ENCODE data around the gene CRELD2.

CRELD2 gene

GRCh38 chr22:49910229-49911155, 7.9 kb upstream of the CRELD2 start:
- intact Hi-C loops (cut with DNase I): no loop called here
- DNase-seq: peak in 3 of 10 donors; percentile 51 to 76 (median 71)

- DNase-seq: peak in 3 of 10 donors; percentile 50 to 64 (median 54)
- intact Hi-C loops (cut with DNase I): no loop called here
Measured at GRCh38 chr22:49911881-49912625, 6.4 kb upstream of the CRELD2 start.

- intact Hi-C loops (cut with DNase I): no loop called here
- peak in 3 of 10 donors; percentile 29 to 72 (median 70) for DNase-seq
Measured at GRCh38 chr22:49913026-49913425, 5.4 kb upstream of the CRELD2 start.

- intact Hi-C loops (cut with DNase I): no loop called here
- peak in 2 of 10 donors; percentile 11 to 63 for DNase-seq
Measured at GRCh38 chr22:49913446-49913845, 5.0 kb upstream of the CRELD2 start.

GRCh38 chr22:49914256-49914655, 4.2 kb upstream of the CRELD2 start:
- peak in 2 of 10 donors; percentile 65 to 75 for DNase-seq
- intact Hi-C loops (cut with DNase I): no loop called here

- DNase-seq: no peak
- intact Hi-C loops (cut with DNase I): no loop called here
Measured at GRCh38 chr22:49915610-49916009, 2.8 kb upstream of the CRELD2 start.

- DNase-seq: no peak
- intact Hi-C loops (cut with DNase I): no loop called here
Measured at GRCh38 chr22:49916831-49917230, 1.6 kb upstream of the CRELD2 start.

GRCh38 chr22:49918911-49919881, 762 bp downstream of the CRELD2 start:
- intact Hi-C loops (cut with DNase I): loop anchor here (2.0 kb wide), 1 partner anchor 66 kb away; the partner anchor contains the start of gene ZBED4
- no peak for DNase-seq

GRCh38 chr22:49920859-49921258, 2.4 kb downstream of the CRELD2 start:
- DNase-seq: no peak
- intact Hi-C loops (cut with DNase I): loop anchor here (10.0 kb wide), 1 partner anchor 284 kb away; the partner anchor contains the start of gene SELENOO

GRCh38 chr22:49921508-49922278, 3.3 kb downstream of the CRELD2 start:
- intact Hi-C loops (cut with DNase I): loop anchor here (10.0 kb wide), 1 partner anchor 283 kb away; the partner anchor contains the start of gene SELENOO
- no peak for DNase-seq

- no peak for DNase-seq
- intact Hi-C loops (cut with DNase I): loop anchor here (10.0 kb wide), 1 partner anchor 282 kb away; the partner anchor contains the start of gene SELENOO
Measured at GRCh38 chr22:49922484-49922883, 4.0 kb downstream of the CRELD2 start.

GRCh38 chr22:49922926-49923325, 4.5 kb downstream of the CRELD2 start:
- intact Hi-C loops (cut with DNase I): loop anchor here (10.0 kb wide), 1 partner anchor 282 kb away; the partner anchor contains the start of gene SELENOO
- no peak for DNase-seq

GRCh38 chr22:49923445-49923844, 5.0 kb downstream of the CRELD2 start:
- intact Hi-C loops (cut with DNase I): loop anchor here (10.0 kb wide), 1 partner anchor 281 kb away; the partner anchor contains the start of gene SELENOO
- no peak for DNase-seq

GRCh38 chr22:49924113-49924833, 5.8 kb downstream of the CRELD2 start:
- DNase-seq: no peak
- intact Hi-C loops (cut with DNase I): loop anchor here (10.0 kb wide), 1 partner anchor 281 kb away; the partner anchor contains the start of gene SELENOO

GRCh38 chr22:49925525-49926128, 7.2 kb downstream of the CRELD2 start:
- intact Hi-C loops (cut with DNase I): loop anchor here (10.0 kb wide), 1 partner anchor 279 kb away; the partner anchor contains the start of gene SELENOO
- no peak for DNase-seq

- intact Hi-C loops (cut with DNase I): loop anchor here (10.0 kb wide), 1 partner anchor 278 kb away; the partner anchor contains the start of gene SELENOO
- no peak for DNase-seq
Measured at GRCh38 chr22:49926916-49927315, 8.5 kb downstream of the CRELD2 start.

- intact Hi-C loops (cut with DNase I): loop anchor here (10.0 kb wide), 1 partner anchor 277 kb away; the partner anchor contains the start of gene SELENOO
- DNase-seq: no peak
Measured at GRCh38 chr22:49927483-49928184, 9.2 kb downstream of the CRELD2 start.

Data from posterior cingulate gyrus (tissue), 11 donors.